Right lobe of liver (tissue), 6 donors: ENCODE data around the gene POLR2E. TPM values are rescaled to one million over a fixed set of nuclear protein-coding genes. Genes with fewer than 3 reads are reported as not detected.

Experiments
- ATAC-seq, 4 donors: fragments of 200-7000 bp; cut with Tn5 transposase; one replicate each; pipeline ENCODE4 v1.9.1; 2020; ENCODE audit warnings: mild to moderate bottlenecking in 4 of 4, moderate library complexity in 4 of 4
- DNase-seq, 3 donors: peaks; one replicate each; pipeline ENCODE4 v3.0.0-alpha.2; 2020
- H3K27ac ChIP-seq, 3 donors: fragments of 200-600 bp; one replicate each; pipeline ENCODE4 v1.8.0; 2022
- H3K27me3 ChIP-seq, 2 donors: fragments of 200-600 bp; one replicate each; pipeline ENCODE4 v1.8.0; 2022
- H3K36me3 ChIP-seq, 4 donors: fragments of 200-600 bp; sonication (generic) in 1 of 4; one replicate each; pipeline versions ENCODE4 v1.5.1 to v1.8.0; 2017 to 2022; ENCODE audit warnings: control low read depth in 1 of 4
- H3K4me1 ChIP-seq, 4 donors: fragments of 200-600 bp; sonication (generic) in 1 of 4; one replicate each; pipeline versions ENCODE4 v1.5.1 to v1.8.0; 2017 to 2022; ENCODE audit warnings: control low read depth in 1 of 4
- H3K4me3 ChIP-seq, 3 donors: fragments of 200-600 bp; one replicate each; pipeline ENCODE4 v1.8.0; 2022
- H3K9me3 ChIP-seq, 4 donors: fragments of 200-600 bp; sonication (generic) in 1 of 4; one replicate each; pipeline versions ENCODE4 v1.5.1 to v1.8.0; 2017 to 2022; ENCODE audit warnings: control low read depth in 1 of 4
- CTCF ChIP-seq, 4 donors: fragments of 200-600 bp in 3 of 4; fragments of 450-650 bp in 1 of 4; IDR thresholded peaks; one replicate each; pipeline versions ENCODE4 v1.5.1 to v1.8.0; 2016 to 2022; ENCODE audit warnings: antibody characterized with exemption in 4 of 4, mild to moderate bottlenecking in 2 of 4
- POLR2A ChIP-seq: fragments of 450-650 bp; IDR thresholded peaks from one replicate; pipeline ENCODE4 v1.6.1; 2017; ENCODE audit warnings: antibody characterized with exemption, mild to moderate bottlenecking
- WGBS: methylation state at CpG from one replicate; pipeline ENCODE4 v1.1.6; 2018; ENCODE audit warnings: low coverage, low lambda C conversion rate; ENCODE audit not compliant: insufficient coverage; ENCODE audit errors: missing lambda C conversion rate; 5-methylcytosine and 5-hydroxymethylcytosine counted together
- intact Hi-C, 2 donors: fragments of 100-400 bp; cut with DNase I; formaldehyde crosslinking; loops; one replicate each; pipeline versions ENCODE4 v1.11.2 to v1.14.1; 2022
- total RNA-seq, 6 experiments: library from RNA; depleted of rRNA in 2 of 6; stranded (reverse); fragments of >200 nt in 2 of 6; fragmentation: NEBNext Ultra II Directional in 3 of 6; extraction: Animal tissue kit (Norgen Biotek cat#: 25700) in 3 of 6; gene quantifications; one replicate each; pipeline versions ENCODE4 v1.1.0 to v1.2.4, GENCODE V29; 2016 to 2023
- donor health status: DM: no; HTN: yes; CAD: no.
- donor health status: DM: no; HTN: no; CAD: no.
- donor health status: DM: no; HTN: no; CAD: no.
- donor health status: DM: no; HTN: yes; CAD: no.
- donor health status: DM: no; HTN: yes; CAD: no.

The POLR2E gene
- total RNA-seq, 6 experiments from 2014 or later = 112 to 256 (median 131) TPM

GRCh38 chr19:1037621-1038064 lies 57.5 kb downstream of the POLR2E start:
- ATAC-seq = no peak
- H3K27ac ChIP-seq = peak overlapping the region in 2 of 3 donors; percentile 26 to 37
- H3K4me1 ChIP-seq = peaks cover 0 to 10% (median 3%) of the 10 kb centered on the region in 4 donors
- TF ChIP-seq CTCF (IDR thresholded peaks at IDR 0.05) (no peak), POLR2A (no peak)
- intact Hi-C loops = no loop called here
- peak in 2 of 3 donors; percentile 30 to 60 for DNase-seq
- no peaks in the 10 kb centered on the region for H3K27me3 ChIP-seq
- peaks cover 0 to 3% (median 1%) of the 10 kb centered on the region in 4 donors for H3K36me3 ChIP-seq
- no peaks in the 10 kb centered on the region for H3K9me3 ChIP-seq
- WGBS = 70% methylated on average over 2 of the region's 22 CpGs
- no peak overlapping the region for H3K4me3 ChIP-seq

Other genes starting within 250 kb of the POLR2E start
- 1 to 10 TPM in 2 of 6 experiments, under 1 TPM in 1, not detected in 3; 0.59 to 4.2 (median 3.3) TPM for gene ELANE, start 243.1 kb downstream of the POLR2E start, total RNA-seq
- gene CFD, start 235.7 kb downstream of the POLR2E start, total RNA-seq = 1 to 10 TPM; 3.5 to 9.6 (median 7.8) TPM
- 10 to 100 TPM; 32.0 to 35.7 (median 33.3) TPM for gene MED16, start 202.2 kb downstream of the POLR2E start, total RNA-seq
- not detected for gene RNU6-9, start 201.9 kb downstream of the POLR2E start, total RNA-seq
- gene R3HDM4, start 182.2 kb downstream of the POLR2E start, total RNA-seq = 10 to 100 TPM; 14.5 to 28.2 (median 20.5) TPM
- under 1 TPM in 1 of 6 experiments, not detected in 5; 0.47 TPM for gene KISS1R, start 178.0 kb downstream of the POLR2E start, total RNA-seq
- gene ARID3A, start 169.3 kb downstream of the POLR2E start, total RNA-seq = 1 to 10 TPM in 5 of 6 experiments, under 1 TPM in 1; 0.74 to 5.3 (median 1.9) TPM
- gene WDR18, start 111.0 kb downstream of the POLR2E start, total RNA-seq = 10 to 100 TPM; 19.0 to 56.2 (median 29.7) TPM
- under 1 TPM in 1 of 6 experiments, not detected in 5; 0.06 TPM for gene GRIN3B, start 95.0 kb downstream of the POLR2E start, total RNA-seq
- 100 to 1,000 TPM in 2 of 6 experiments, 10 to 100 TPM in 4; 82.6 to 180 (median 93.2) TPM for gene TMEM259, start 74.3 kb downstream of the POLR2E start, total RNA-seq
- gene RNU6-2, start 73.9 kb downstream of the POLR2E start, total RNA-seq = not detected
- gene CNN2, start 68.8 kb downstream of the POLR2E start, total RNA-seq = 10 to 100 TPM; 16.4 to 53.8 (median 22.2) TPM
- 10 to 100 TPM in 3 of 6 experiments, 1 to 10 TPM in 3; 4.8 to 14.6 (median 9.1) TPM for gene ABCA7, start 55.3 kb downstream of the POLR2E start, total RNA-seq
- 1 to 10 TPM; 4.2 to 10.0 (median 7.3) TPM for gene ARHGAP45, start 28.2 kb downstream of the POLR2E start, total RNA-seq
- 100 to 1,000 TPM; 204 to 389 (median 212) TPM for gene GPX4, start 8.6 kb upstream of the POLR2E start, total RNA-seq
- gene SBNO2, start 78.9 kb upstream of the POLR2E start, total RNA-seq = 10 to 100 TPM; 21.5 to 54.4 (median 25.5) TPM
- gene STK11, start 110.4 kb upstream of the POLR2E start, total RNA-seq = 10 to 100 TPM; 23.8 to 34.0 (median 29.5) TPM
- gene CBARP, start 142.6 kb upstream of the POLR2E start, total RNA-seq = under 1 TPM; 0.15 to 0.62 (median 0.31) TPM
- 100 to 1,000 TPM in 5 of 6 experiments, 10 to 100 TPM in 1; 98.1 to 240 (median 137) TPM for gene ATP5F1D, start 146.4 kb upstream of the POLR2E start, total RNA-seq
- gene MIDN, start 153.2 kb upstream of the POLR2E start, total RNA-seq = 10 to 100 TPM; 22.3 to 55.1 (median 29.3) TPM
- gene CIRBP, start 174.0 kb upstream of the POLR2E start, total RNA-seq = 100 to 1,000 TPM in 2 of 6 experiments, 10 to 100 TPM in 4; 69.2 to 111 (median 89.5) TPM
- 100 to 1,000 TPM in 1 of 6 experiments, 10 to 100 TPM in 5; 34.0 to 103 (median 43.8) TPM for gene FAM174C, start 180.2 kb upstream of the POLR2E start, total RNA-seq
- 10 to 100 TPM in 1 of 6 experiments, 1 to 10 TPM in 5; 4.2 to 10.3 (median 5.6) TPM for gene EFNA2, start 190.5 kb upstream of the POLR2E start, total RNA-seq